Measurements from ENCODE around the gene ROR1.

Gene ROR1

GRCh38 chr1:63983391-63984256 lies 209.8 kb downstream of the ROR1 start:
- DNase-seq: no peak

GRCh38 chr1:63984257-63984929 lies 210.6 kb downstream of the ROR1 start:
- no peak for DNase-seq

GRCh38 chr1:63984930-63985290 lies 211.1 kb downstream of the ROR1 start:
- DNase-seq: no peak

- DNase-seq: no peak
Observed at GRCh38 chr1:63987014-63987627, 213.3 kb downstream of the ROR1 start.

DNA sequence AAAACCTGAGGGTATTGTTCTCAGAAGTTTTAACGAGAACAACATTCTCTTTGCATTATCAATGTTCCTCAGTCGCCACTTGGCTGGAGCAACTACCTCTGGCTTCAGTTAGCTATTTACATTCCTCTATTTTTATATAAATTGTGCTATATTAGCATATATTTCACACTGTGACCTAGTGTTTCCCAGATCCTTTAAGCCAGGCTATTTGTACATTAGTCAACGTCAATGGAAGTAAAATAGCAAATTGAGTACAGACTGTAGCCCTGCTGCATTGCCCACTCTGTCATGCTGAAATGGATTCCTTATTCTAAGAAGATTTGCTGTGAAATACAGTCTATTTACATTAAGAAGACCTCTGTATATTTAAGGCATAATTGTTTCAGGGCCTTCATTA lies 213.8 kb downstream of the ROR1 start:
- no peak for DNase-seq

- no peak for DNase-seq
Observed at GRCh38 chr1:63988941-63989340, 215.1 kb downstream of the ROR1 start.

DNA sequence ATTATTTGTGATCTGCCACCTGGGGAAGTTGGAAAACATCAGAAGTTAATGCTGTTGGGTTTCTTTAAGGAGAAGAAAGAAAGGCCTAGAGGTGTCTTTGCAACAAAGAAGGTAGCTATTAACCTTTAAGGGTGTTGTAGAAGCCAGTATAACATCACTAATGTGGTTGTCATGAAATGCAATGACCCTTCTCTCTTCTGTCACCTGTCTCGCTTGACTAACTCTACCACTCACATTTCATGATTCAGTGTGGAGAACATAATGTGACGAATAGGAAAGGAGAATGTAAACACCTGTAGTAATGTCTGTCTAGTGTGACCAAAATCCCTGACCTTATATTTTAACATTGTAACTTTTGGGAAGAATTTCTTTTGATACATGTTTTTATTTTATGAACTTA lies 217.9 kb downstream of the ROR1 start:
- DNase-seq: no peak

GRCh38 chr1:64000021-64000420 lies 226.2 kb downstream of the ROR1 start:
- no peak for DNase-seq

DNA sequence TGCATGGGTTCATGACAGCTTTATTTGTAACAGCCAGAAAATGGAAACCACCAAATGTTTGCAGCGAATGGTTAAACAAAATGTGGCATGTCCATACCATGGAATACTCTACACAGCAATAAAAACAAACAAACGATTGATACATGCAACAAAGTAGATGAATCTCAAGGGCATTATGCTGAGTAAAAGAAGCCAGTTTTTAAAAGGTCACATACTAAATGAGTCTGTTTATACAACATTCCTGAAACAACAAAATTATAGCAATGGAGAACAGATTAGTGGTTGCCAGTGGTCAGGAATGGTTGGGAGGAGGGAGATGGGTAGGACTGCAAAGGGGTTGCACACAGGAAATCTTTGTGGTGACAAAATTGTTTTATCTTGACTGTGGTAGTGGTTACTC lies 227.2 kb downstream of the ROR1 start:
- DNase-seq: no peak

DNA sequence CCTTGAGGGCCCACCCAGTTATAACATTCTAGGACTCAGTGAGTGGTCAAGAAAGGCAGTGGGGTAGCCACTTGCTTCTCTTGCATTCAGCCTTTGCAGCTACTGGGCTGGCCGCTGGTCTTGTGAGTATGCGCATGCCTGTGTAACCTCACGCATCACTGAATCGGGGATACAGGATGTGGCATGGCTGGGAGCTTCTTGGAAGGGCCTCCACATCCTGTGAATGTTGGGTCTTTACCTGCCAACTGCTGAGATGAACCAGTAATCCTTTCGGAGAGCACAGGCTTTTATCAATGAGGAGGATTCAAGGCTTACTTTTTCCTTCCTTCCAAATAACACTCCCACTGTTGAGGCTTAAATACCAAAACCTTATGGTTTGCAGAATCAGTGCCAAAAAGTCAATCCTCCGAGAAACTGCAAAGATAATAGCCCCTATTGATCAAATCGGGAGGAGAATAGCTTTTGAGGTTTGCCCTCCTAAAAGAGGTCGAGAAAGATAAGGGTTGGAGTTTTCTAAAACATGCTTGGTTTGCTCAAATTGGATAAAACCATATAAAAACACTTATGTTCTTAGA lies 230.7 kb downstream of the ROR1 start:
- no peak for DNase-seq

- DNase-seq: no peak
Observed at GRCh38 chr1:64005801-64006200, 232.0 kb downstream of the ROR1 start.

DNA sequence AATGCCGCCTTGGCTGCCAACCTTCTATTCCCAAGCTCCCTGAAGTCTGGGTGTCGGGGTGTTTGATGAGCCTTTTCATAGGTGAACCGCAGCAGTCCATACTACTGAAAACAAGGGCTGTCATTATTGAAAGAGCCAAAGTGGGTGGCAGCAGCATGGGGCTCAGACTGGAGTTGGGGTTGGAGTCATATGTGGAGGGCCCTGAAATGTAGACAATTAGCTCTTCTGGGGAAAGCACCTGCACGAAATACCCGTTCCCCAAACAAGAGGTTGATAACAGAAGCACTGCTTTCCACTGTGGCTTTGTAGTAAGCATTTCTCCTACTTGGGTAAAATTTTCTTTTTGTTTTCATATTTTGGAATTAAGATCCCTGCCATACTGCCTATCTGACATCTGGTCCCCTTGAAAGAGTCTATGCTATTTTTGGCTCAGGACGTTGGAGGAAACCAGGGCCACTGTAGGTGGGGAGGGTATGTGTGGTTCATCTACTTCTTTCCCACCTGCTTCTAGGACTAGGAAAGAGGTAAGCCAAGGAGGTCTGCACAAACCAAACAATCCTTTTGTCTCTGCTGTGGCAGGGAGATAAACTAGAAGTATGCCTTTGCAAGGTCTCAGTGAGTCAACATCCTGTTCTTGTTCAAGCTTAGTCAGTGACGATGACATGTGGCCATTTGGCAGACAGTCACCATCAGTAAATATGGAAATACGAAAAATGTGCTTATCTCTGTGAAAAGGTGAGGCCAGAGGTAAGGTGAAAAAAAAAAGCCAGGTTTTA lies 232.6 kb downstream of the ROR1 start:
- no peak for DNase-seq

DNA sequence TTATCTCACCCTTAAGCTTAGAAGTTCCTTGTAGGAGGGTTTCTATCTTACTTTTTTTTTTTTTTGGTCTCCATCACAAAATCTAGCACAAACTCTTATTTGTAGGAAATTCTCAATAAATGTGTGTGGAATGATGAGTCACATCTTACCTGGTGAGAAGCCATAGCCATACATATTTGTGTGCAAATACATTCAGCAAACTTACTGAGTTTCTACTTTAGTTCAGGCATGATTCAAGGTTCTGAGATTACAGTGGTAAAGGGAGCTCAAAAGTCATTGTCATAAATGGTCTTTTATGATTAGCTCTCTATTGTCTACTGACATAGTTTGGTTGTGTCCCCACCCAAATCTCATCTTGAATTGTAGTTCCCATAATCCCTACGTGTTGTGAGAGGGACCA lies 236.5 kb downstream of the ROR1 start:
- no peak for DNase-seq

GRCh38 chr1:64013395-64013794 lies 239.6 kb downstream of the ROR1 start:
- DNase-seq: no peak

DNA sequence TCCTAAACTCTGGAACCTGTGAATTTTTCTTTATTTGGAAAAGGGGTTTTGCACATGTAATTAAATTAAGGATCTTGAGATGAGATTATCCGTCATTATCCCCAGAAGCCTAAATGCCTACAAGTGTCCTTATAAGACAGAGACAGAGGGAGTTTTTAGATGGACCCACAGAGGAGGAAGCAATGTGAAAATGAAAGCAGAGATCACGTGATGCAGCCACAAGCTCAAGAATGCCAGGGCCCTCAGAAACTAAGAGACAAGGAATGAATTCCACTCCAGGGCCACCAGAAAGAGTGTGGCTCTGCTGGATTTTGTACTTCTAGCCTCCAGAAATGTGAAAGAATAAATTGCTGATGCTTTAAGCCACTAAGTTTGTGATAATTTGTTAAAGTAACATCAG lies 246.0 kb downstream of the ROR1 start:
- no peak for DNase-seq

GRCh38 chr1:64021066-64021465 lies 247.2 kb downstream of the ROR1 start:
- no peak for DNase-seq

- DNase-seq: no peak
Observed at GRCh38 chr1:64025051-64025450, 251.2 kb downstream of the ROR1 start.

DNA sequence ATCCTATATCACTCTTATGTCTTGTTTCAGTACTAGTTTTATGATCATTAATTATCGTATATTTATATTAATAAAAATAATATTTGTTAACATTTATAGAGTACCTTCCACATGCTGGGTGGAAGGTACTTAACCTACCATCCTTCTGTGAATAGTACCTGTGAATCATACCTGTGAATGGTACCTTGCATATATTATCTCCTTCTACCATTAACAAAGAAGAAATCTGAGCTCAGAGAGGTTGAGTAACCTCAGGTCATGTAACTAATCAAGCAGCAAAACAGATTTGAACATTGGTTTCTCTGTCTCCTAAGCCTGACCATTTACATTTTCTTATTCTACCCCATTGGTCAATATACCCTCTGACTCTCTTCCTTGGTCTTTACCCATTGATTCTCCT lies 255.2 kb downstream of the ROR1 start:
- DNase-seq: no peak

- no peak for DNase-seq
Observed at GRCh38 chr1:64030411-64030810, 256.6 kb downstream of the ROR1 start.

DNA sequence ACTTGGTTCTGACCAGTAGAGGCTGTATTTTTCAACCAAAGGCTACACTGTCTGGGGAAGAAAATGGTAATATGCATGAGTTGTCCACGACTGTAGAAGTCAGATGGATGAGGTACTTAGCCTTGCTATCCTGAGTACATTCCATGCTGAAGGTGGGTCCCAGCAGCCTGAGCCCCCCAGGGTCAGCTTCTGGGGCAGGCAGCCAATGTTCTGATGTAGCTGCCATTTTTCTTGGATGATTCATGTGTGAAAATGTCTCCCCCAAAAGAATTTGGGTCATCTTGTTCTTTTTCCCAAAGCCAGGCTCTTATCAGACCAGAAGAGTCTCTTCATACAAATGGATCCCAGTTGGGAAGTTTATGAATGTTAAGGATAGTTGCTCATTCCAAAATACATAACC lies 257.4 kb downstream of the ROR1 start:
- no peak for DNase-seq

- no peak for DNase-seq
Observed at GRCh38 chr1:64033667-64034220, 259.9 kb downstream of the ROR1 start.

GRCh38 chr1:64036549-64036948 lies 262.7 kb downstream of the ROR1 start:
- DNase-seq: no peak

DNA sequence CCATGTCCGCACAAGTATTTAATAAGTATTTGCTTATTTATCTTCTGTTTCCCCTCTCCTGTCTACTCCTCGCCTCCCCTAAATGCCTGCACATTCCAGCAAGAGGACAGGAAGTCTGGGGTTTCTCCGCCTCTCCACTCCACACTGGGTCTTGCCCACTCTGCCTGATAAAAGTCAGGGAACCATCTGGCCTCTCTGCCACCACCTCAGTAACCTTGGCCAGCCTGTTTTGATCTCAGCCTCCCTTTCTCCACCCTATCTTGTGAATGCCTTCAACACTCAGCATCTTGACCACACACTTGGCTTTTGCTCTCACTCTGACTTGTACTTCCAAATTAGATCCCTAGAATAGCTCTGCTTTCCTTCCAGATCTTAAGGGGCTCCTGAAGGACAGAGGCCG lies 264.3 kb downstream of the ROR1 start:
- DNase-seq: no peak

Data from activated effector memory CD4-positive, alpha-beta T cell treated with anti-CD3 and anti-CD28 coated beads, Interleukin-2, amount 50 U/mL, for 16 hours (primary cell).